Testis (tissue), 3 donors: ENCODE data around the gene TMEM209. TPM values are rescaled to one million over a fixed set of nuclear protein-coding genes. Genes with fewer than 3 reads are reported as not detected.

Source experiments
- DNase-seq: peaks from one replicate; pipeline ENCODE4 v3.0.0-alpha.2; 2019
- H3K27ac ChIP-seq, 2 donors: fragments of 200-600 bp; sonication (generic); one replicate each; pipeline ENCODE4 v1.5.1; 2019
- H3K27me3 ChIP-seq: fragments of 200-600 bp; sonication (generic); one replicate; pipeline ENCODE4 v1.5.1; 2019
- H3K36me3 ChIP-seq: fragments of 200-600 bp; sonication (generic); one replicate; pipeline ENCODE4 v1.5.1; 2017; ENCODE audit warnings: low read depth; ENCODE audit errors: missing control alignments
- H3K4me1 ChIP-seq: fragments of 200-600 bp; sonication (generic); one replicate; pipeline ENCODE4 v1.5.1; 2019
- H3K4me3 ChIP-seq, 2 donors: fragments of 200-600 bp; sonication (generic); one replicate each; pipeline ENCODE4 v1.5.1; 2017 to 2019
- H3K9me3 ChIP-seq: fragments of 200-600 bp; sonication (generic); one replicate; pipeline ENCODE4 v1.5.1; 2017
- CTCF ChIP-seq, 3 experiments: fragments of 450-650 bp in 2 of 3; fragments of 200-600 bp in 1 of 3; sonication (generic) in 1 of 3; IDR thresholded peaks; one replicate each; pipeline ENCODE4 v1.5.1; 2016 to 2019; ENCODE audit warnings: antibody characterized with exemption in 3 of 3, mild to moderate bottlenecking in 2 of 3, moderate library complexity in 1 of 3
- POLR2A ChIP-seq: fragments of 450-650 bp; IDR thresholded peaks from one replicate; pipeline ENCODE4 v1.6.1; 2017; ENCODE audit warnings: antibody characterized with exemption, mild to moderate bottlenecking, moderate library complexity
- WGBS, 2 donors: methylation state at CpG; one replicate each; pipeline ENCODE4 v1.1.5; 2018; 5-methylcytosine and 5-hydroxymethylcytosine counted together
- intact Hi-C: fragments of 100-400 bp; cut with DNase I; formaldehyde crosslinking; loops from one replicate; pipeline ENCODE4 v1.15.1; 2023; ENCODE audit warnings: low total_unique reads
- polyA plus RNA-seq: library from polyadenylated mRNA; stranded (reverse); fragments of 350-450 nt; fragmentation: Illumina TruSeq; extraction: RNeasy Lipid Tissue Mini Kit (QIAGEN cat#74804); gene quantifications from one replicate; pipeline ENCODE4 v1.2.3, GENCODE V29; 2014; ENCODE audit warnings: low read depth, low replicate concordance; ENCODE audit not compliant: insufficient read depth
- total RNA-seq, 2 donors: library from RNA; depleted of rRNA; stranded (reverse); fragments of >200 nt; gene quantifications; one replicate each; pipeline ENCODE4 v1.2.3, GENCODE V29; 2016

The TMEM209 gene
- total and polyA plus RNA-seq, 3 donors from 2014 or later = 28.4 to 37.5 (median 33.8) TPM

GRCh38 chr7:130142654-130143333 lies 62.4 kb downstream of the TMEM209 start:
- TF ChIP-seq POLR2A (no peak), CTCF (IDR thresholded peaks at IDR 0.05) (no peak)
- Histone ChIP-seq H3K27ac (no peak overlapping the region), H3K9me3 (no peaks in the 10 kb centered on the region), H3K36me3 (no peaks in the 10 kb centered on the region), H3K4me3 (no peak overlapping the region), H3K4me1 (peaks cover 16% of the 10 kb centered on the region), H3K27me3 (no peaks in the 10 kb centered on the region)
- intact Hi-C loops = no loop called here
- DNase-seq = no peak
- WGBS, 2 donors = 81 to 85% methylated on average over 13 to 14 of the region's 14 CpGs

DNA sequence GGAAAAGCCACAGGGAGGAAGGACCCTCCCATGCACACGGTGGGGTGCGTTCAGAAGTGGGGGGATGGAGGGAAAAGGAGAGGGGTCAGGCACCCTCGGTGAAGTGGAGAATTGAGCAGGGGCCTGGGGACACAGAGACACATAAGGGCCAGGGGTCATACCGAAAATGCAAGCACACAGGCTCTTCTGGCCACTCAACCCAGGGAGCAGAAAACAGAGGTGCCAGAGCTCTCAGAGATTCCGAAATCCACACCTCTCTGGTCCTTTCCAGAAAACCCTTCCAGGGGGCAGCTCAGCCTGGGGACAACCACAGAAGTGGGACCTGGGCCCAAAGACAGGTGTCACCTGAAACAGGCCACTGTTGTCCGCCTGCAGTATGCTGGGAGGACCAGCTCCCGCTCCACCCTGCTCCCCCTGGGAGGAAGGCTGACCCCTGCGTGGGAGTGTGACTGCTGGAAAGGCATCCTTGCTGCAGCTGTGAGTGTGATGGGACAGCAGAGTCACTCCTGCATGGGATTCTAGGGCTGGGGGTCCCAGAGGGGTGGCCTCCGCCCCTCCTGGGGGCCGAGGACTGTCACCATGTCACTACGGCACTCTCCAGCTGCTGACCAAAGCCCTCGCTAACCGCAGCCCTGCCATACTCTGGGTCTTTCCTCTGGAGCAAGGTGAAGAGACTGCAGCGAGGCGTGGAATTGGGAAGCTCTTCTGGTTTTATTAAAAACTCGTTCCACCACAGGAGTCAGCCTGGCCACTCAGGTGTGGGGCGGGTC lies 63.1 kb downstream of the TMEM209 start:
- DNase-seq = no peak
- Histone ChIP-seq H3K36me3 (no peaks in the 10 kb centered on the region), H3K9me3 (no peaks in the 10 kb centered on the region), H3K27me3 (no peaks in the 10 kb centered on the region), H3K4me3 (peak overlapping the region; percentile 46 to 65), H3K4me1 (peaks cover 16% of the 10 kb centered on the region), H3K27ac (peak overlapping the region; percentile 82 to 83)
- no peak for TF ChIP-seq POLR2A
- TF ChIP-seq CTCF (IDR thresholded peaks at IDR 0.05) = no peak
- WGBS, 2 donors = 16 to 57% methylated on average over 7 to 17 of the region's 17 CpGs
- intact Hi-C loops = no loop called here

GRCh38 chr7:130141161-130141883 lies 63.9 kb downstream of the TMEM209 start:
- Histone ChIP-seq H3K27me3 (no peaks in the 10 kb centered on the region), H3K4me1 (peaks cover 16% of the 10 kb centered on the region), H3K9me3 (no peaks in the 10 kb centered on the region), H3K36me3 (no peaks in the 10 kb centered on the region), H3K27ac (peak overlapping the region; percentile 82 to 83), H3K4me3 (peak overlapping the region; percentile 46 to 65)
- 5 to 7% methylated on average over 5 to 25 of the region's 39 CpGs for WGBS, 2 donors
- intact Hi-C loops = no loop called here
- peak; percentile 72 for DNase-seq
- TF ChIP-seq POLR2A (no peak), CTCF (IDR thresholded peaks at IDR 0.05) (no peak)

DNA sequence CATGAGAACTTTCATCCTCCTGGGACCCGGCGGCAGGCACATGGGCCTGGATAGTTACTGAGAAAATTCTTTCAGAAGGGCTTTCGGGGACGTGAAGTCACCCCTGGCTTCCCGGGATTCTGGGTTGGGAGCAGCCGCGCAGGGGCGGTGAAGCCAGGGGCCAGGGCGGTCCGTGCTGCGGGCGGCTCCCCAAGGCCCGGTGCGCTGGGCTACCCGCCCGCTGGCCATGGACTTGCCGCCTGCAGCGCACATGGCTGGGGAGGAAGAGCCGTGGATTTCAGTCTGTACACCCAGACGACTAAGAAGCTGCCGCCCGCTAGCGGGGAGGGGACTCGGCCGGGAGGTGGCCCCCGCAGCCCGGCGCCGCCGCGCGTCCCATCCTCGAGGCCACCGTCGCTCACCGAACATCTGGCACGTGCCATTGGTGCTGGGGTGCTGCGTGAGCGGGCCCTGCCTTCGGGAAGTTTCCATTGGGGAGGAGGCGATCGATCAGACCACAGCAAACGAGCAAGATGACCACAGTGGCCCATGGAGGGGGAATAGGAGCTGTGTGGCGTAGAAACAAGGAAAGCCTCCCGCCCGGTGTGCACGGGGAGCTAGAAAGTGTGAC lies 64.5 kb downstream of the TMEM209 start:
- 45 to 56% methylated on average over 39 to 41 of the region's 47 CpGs for WGBS, 2 donors
- Histone ChIP-seq H3K4me3 (peak overlapping the region; percentile 46 to 65), H3K36me3 (no peaks in the 10 kb centered on the region)

More for the DNA sequence above, 64.5 kb downstream of the TMEM209 start:
- intact Hi-C loops = no loop called here
- H3K27ac ChIP-seq = peak overlapping the region; percentile 82 to 83
- DNase-seq = peak; percentile 52
- no peaks in the 10 kb centered on the region for H3K9me3 ChIP-seq
- no peaks in the 10 kb centered on the region for H3K27me3 ChIP-seq
- TF ChIP-seq CTCF (IDR thresholded peaks at IDR 0.05) (no peak), POLR2A (no peak)
- peaks cover 16% of the 10 kb centered on the region for H3K4me1 ChIP-seq
